GM19351 (cell line): Measurements from ENCODE around the gene SLC4A1.

Experiments
- ATAC-seq: cut with Tn5 transposase; IDR thresholded peaks from one replicate; pipeline ENCODE4 v1.9.1; 2021; ENCODE audit warnings: mild to moderate bottlenecking, moderate library complexity; ENCODE audit not compliant: unreplicated experiment

The SLC4A1 gene

GRCh38 chr17:44267818-44268490, at the start of gene SLC4A1:
SLC4A1 (minus strand) TSS chr17:44268135; CDS start chr17:44262866, 5,269 bp downstream.
- ATAC-seq: no peak

- ATAC-seq: no peak
Measured at GRCh38 chr17:44317545-44317944, 49.6 kb upstream of the SLC4A1 start.

- ATAC-seq: no peak
Measured at GRCh38 chr17:44315760-44316731, 48.1 kb upstream of the SLC4A1 start.

GRCh38 chr17:44314869-44315661, 47.1 kb upstream of the SLC4A1 start:
- no peak for ATAC-seq

GRCh38 chr17:44314524-44314868, 46.6 kb upstream of the SLC4A1 start:
- ATAC-seq: no peak

- no peak for ATAC-seq
Measured at GRCh38 chr17:44314031-44314430, 46.1 kb upstream of the SLC4A1 start.

GRCh38 chr17:44312396-44313104, 44.6 kb upstream of the SLC4A1 start:
- ATAC-seq: no peak

GRCh38 chr17:44311562-44312181, 43.7 kb upstream of the SLC4A1 start:
- ATAC-seq: no peak

- ATAC-seq: no peak
Measured at GRCh38 chr17:44310609-44311376, 42.9 kb upstream of the SLC4A1 start.

GRCh38 chr17:44310188-44310587, 42.3 kb upstream of the SLC4A1 start:
- ATAC-seq: no peak

- ATAC-seq: no peak
Measured at GRCh38 chr17:44309472-44309871, 41.5 kb upstream of the SLC4A1 start.

- no peak for ATAC-seq
Measured at GRCh38 chr17:44308865-44309264, 40.9 kb upstream of the SLC4A1 start.

GRCh38 chr17:44308320-44308818, 40.4 kb upstream of the SLC4A1 start, which contains the start of gene RUNDC3A:
RUNDC3A (plus strand) TSS chr17:44308601; CDS start chr17:44308833, 232 bp downstream.
- ATAC-seq: no peak

- ATAC-seq: no peak
Measured at GRCh38 chr17:44307387-44308186, 39.7 kb upstream of the SLC4A1 start.

- no peak for ATAC-seq
Measured at GRCh38 chr17:44304651-44305050, 36.7 kb upstream of the SLC4A1 start.

GRCh38 chr17:44297975-44298374, 30.0 kb upstream of the SLC4A1 start:
- ATAC-seq: no peak

- no peak for ATAC-seq
Measured at GRCh38 chr17:44293509-44294226, 25.7 kb upstream of the SLC4A1 start.

- no peak for ATAC-seq
Measured at GRCh38 chr17:44287651-44288050, 19.7 kb upstream of the SLC4A1 start.
